Hematopoietic multipotent progenitor cell treated with erythropoietin and hydrocortisone succinate and interleukin-3 and kit ligand, for 15 days (in vitro differentiated cells): ENCODE results near the gene PSMG2.
"Not testable (repeated sequence)": the region's sequence is repeated elsewhere in the genome, so short reads cannot be mapped to it uniquely, and the experiment has no call there.

Experiments used
- DNase-seq: peaks from one replicate; pipeline ENCODE4 v3.0.0-alpha.2; 2015; ENCODE audit warnings: low spot score

The PSMG2 gene

GRCh38 chr18:12722731-12723130, 19.9 kb downstream of the PSMG2 start:
- DNase-seq: no peak

GRCh38 chr18:12726331-12726730, 23.5 kb downstream of the PSMG2 start:
- no peak for DNase-seq

- peak; percentile 81 for DNase-seq
These were observed 24.1 kb downstream of the PSMG2 start for GRCh38 chr18:12726774-12727550.

GRCh38 chr18:12737243-12737902, 34.5 kb downstream of the PSMG2 start:
- DNase-seq: no peak

GRCh38 chr18:12741351-12741750, 38.5 kb downstream of the PSMG2 start:
- DNase-seq: no peak

- no peak for DNase-seq
These were observed 39.6 kb downstream of the PSMG2 start for GRCh38 chr18:12742453-12742852.

- DNase-seq: no peak
These were observed 41.3 kb downstream of the PSMG2 start for GRCh38 chr18:12744103-12744502.

- no peak for DNase-seq
These were observed 42.4 kb downstream of the PSMG2 start for GRCh38 chr18:12745095-12745795.

GRCh38 chr18:12747530-12748315, 44.9 kb downstream of the PSMG2 start:
- no peak for DNase-seq

GRCh38 chr18:12748671-12749070, 45.8 kb downstream of the PSMG2 start:
- DNase-seq: no peak

GRCh38 chr18:12749121-12749520, 46.3 kb downstream of the PSMG2 start:
- no peak for DNase-seq

GRCh38 chr18:12750076-12750714, 47.4 kb downstream of the PSMG2 start:
- DNase-seq: no peak

- no peak for DNase-seq
These were observed 48.1 kb downstream of the PSMG2 start for GRCh38 chr18:12750715-12751502.

GRCh38 chr18:12751503-12751884, 48.7 kb downstream of the PSMG2 start:
- DNase-seq: no peak

GRCh38 chr18:12751891-12752290, 49.0 kb downstream of the PSMG2 start:
- no peak for DNase-seq

- no peak for DNase-seq
These were observed 51.7 kb downstream of the PSMG2 start for GRCh38 chr18:12754511-12754910.

GRCh38 chr18:12755606-12756005, 52.8 kb downstream of the PSMG2 start:
- DNase-seq: not testable (repeated sequence)

- DNase-seq: not testable (repeated sequence)
These were observed 53.9 kb downstream of the PSMG2 start for GRCh38 chr18:12756619-12757239.

GRCh38 chr18:12758566-12758965, 55.7 kb downstream of the PSMG2 start:
- not testable (repeated sequence) for DNase-seq

GRCh38 chr18:12765126-12765525, 62.3 kb downstream of the PSMG2 start:
- DNase-seq: no peak
